HepG2 (cell line): ENCODE results near the gene CXCL17. TPM values are rescaled to one million over a fixed set of nuclear protein-coding genes. Genes with fewer than 3 reads are reported as not detected.

Experiments used
- CBFB ChIP-seq: sonication (generic); formaldehyde crosslinking; IDR thresholded peaks from 2 replicates; pipeline ENCODE4 v1.4.0; 2020; ENCODE audit warnings: missing genetic modification reagents
- CBX1 ChIP-seq: IDR thresholded peaks from one replicate; pipeline ENCODE4 v1.6.1; 2016; ENCODE audit warnings: antibody characterized with exemption, low read depth
- FOXK1 ChIP-seq: sonication (generic); formaldehyde crosslinking; IDR thresholded peaks from 2 replicates; pipeline ENCODE4 v1.4.0; 2020; ENCODE audit warnings: low read depth, missing genetic modification reagents, borderline replicate concordance
- FOXK2 ChIP-seq: fragments of 450-650 bp; IDR thresholded peaks from 2 replicates; pipeline ENCODE4 v1.6.1; 2016
- FOXP1 ChIP-seq, 2 experiments: fragments of 450-650 bp in 1 of 2; IDR thresholded peaks; 2 replicates each; pipeline ENCODE4 v1.6.1; 2017 to 2018; ENCODE audit warnings: antibody characterized with exemption in 1 of 2
- GATAD2A ChIP-seq: IDR thresholded peaks from 2 replicates; pipeline ENCODE4 v1.6.1; 2016
- HMG20A ChIP-seq: IDR thresholded peaks from 2 replicates; pipeline ENCODE4 v1.6.1; 2016; ENCODE audit warnings: borderline replicate concordance
- IRF2 ChIP-seq: IDR thresholded peaks from 2 replicates; pipeline ENCODE4 v1.6.1; 2018; ENCODE audit warnings: missing genetic modification reagents, missing compliant biosample characterization
- MED13 ChIP-seq: sonication (generic); formaldehyde crosslinking; IDR thresholded peaks from 2 replicates; pipeline ENCODE4 v1.5.0; 2020; ENCODE audit warnings: missing genetic modification reagents
- MTERF4 ChIP-seq: sonication (generic); formaldehyde crosslinking; IDR thresholded peaks from 2 replicates; pipeline ENCODE4 v1.8.0; 2023; ENCODE audit warnings: mild to moderate bottlenecking, missing genetic modification reagents
- MYC ChIP-seq: sonication (generic); formaldehyde crosslinking; IDR thresholded peaks from 2 replicates; pipeline ENCODE4 v1.9.0; 2021; ENCODE audit warnings: missing genetic modification reagents, borderline replicate concordance
- NFE2 ChIP-seq: sonication (generic); formaldehyde crosslinking; IDR thresholded peaks from 2 replicates; pipeline ENCODE4 v1.4.0; 2020; ENCODE audit warnings: missing genetic modification reagents
- NR1H2 ChIP-seq: sonication (generic); formaldehyde crosslinking; IDR thresholded peaks from 2 replicates; pipeline ENCODE4 v1.8.1; 2022; ENCODE audit warnings: low read depth, missing genetic modification reagents, borderline replicate concordance
- PATZ1 ChIP-seq: sonication (generic); formaldehyde crosslinking; IDR thresholded peaks from 2 replicates; pipeline ENCODE4 v1.4.0; 2020; ENCODE audit warnings: missing genetic modification reagents
- RAD21 ChIP-seq: fragments of 450-650 bp; formaldehyde crosslinking; IDR thresholded peaks from 2 replicates; pipeline ENCODE4 v1.5.0; 2020; ENCODE audit warnings: mild to moderate bottlenecking
- RELA ChIP-seq: sonication (generic); formaldehyde crosslinking; IDR thresholded peaks from 2 replicates; pipeline ENCODE4 v1.4.0; 2020; ENCODE audit warnings: missing genetic modification reagents
- STAG1 ChIP-seq: sonication (generic); formaldehyde crosslinking; IDR thresholded peaks from 2 replicates; pipeline ENCODE4 v1.4.0; 2020; ENCODE audit warnings: missing genetic modification reagents
- THAP11 ChIP-seq: IDR thresholded peaks from 2 replicates; pipeline ENCODE4 v1.6.1; 2016; ENCODE audit warnings: missing biosample characterization, missing genetic modification reagents
- YY1 ChIP-seq: IDR thresholded peaks from 2 replicates; pipeline ENCODE4 v1.6.1; 2011; ENCODE audit warnings: low read length, low read depth, moderate library complexity, mild to moderate bottlenecking; ENCODE audit not compliant: insufficient read depth, insufficient replicate concordance
- ZBTB38 ChIP-seq: sonication (generic); formaldehyde crosslinking; IDR thresholded peaks from 2 replicates; pipeline ENCODE4 v1.5.1; 2020; ENCODE audit warnings: mild to moderate bottlenecking, missing genetic modification reagents
- ZBTB7A ChIP-seq: sonication (generic); formaldehyde crosslinking; IDR thresholded peaks from 2 replicates; pipeline ENCODE4 v1.8.0; 2022; ENCODE audit warnings: mild to moderate bottlenecking, missing genetic modification reagents
- ZFP36L1 ChIP-seq: sonication (generic); formaldehyde crosslinking; IDR thresholded peaks from 2 replicates; pipeline ENCODE4 v1.8.0; 2022; ENCODE audit warnings: mild to moderate bottlenecking, missing genetic modification reagents, moderate library complexity
- ZNF3 ChIP-seq: IDR thresholded peaks from 2 replicates; pipeline ENCODE4 v1.7.0; 2017; ENCODE audit warnings: inconsistent platforms
- ZNF572 ChIP-seq: sonication (generic); formaldehyde crosslinking; IDR thresholded peaks from 2 replicates; pipeline ENCODE4 v1.5.1; 2020; ENCODE audit warnings: mild to moderate bottlenecking, missing genetic modification reagents
- ZNF703 ChIP-seq: sonication (generic); formaldehyde crosslinking; IDR thresholded peaks from 2 replicates; pipeline ENCODE4 v1.5.1; 2020; ENCODE audit warnings: missing genetic modification reagents, mild to moderate bottlenecking, moderate library complexity, borderline replicate concordance
- ZSCAN20 ChIP-seq: sonication (generic); formaldehyde crosslinking; IDR thresholded peaks from 2 replicates; pipeline ENCODE4 v1.4.0; 2020; ENCODE audit warnings: missing genetic modification reagents, mild to moderate bottlenecking, borderline replicate concordance
- ZSCAN25 ChIP-seq: sonication (generic); formaldehyde crosslinking; IDR thresholded peaks from 2 replicates; pipeline ENCODE4 v1.8.0; 2022; ENCODE audit warnings: mild to moderate bottlenecking, missing genetic modification reagents
- polyA plus RNA-seq, 8 experiments: library from polyadenylated mRNA; depleted of rRNA in 3 of 8; stranded (reverse) in 7 of 8; unstranded in 1 of 8; fragments of >200 nt; fragmentation: Illumina TruSeq in 4 of 8; extraction: Trizol in 4 of 8; gene quantifications; 2 replicates each; pipeline versions ENCODE4 v1.2.1 to v1.2.3, GENCODE V29; 2011 to 2016; ENCODE audit warnings: low read depth in 4 of 8, missing spikeins in 1 of 8, mixed read lengths in 1 of 8; ENCODE audit not compliant: insufficient read depth in 1 of 8
- total RNA-seq, 5 experiments: library from RNA; depleted of rRNA; stranded (reverse); fragments of >200 nt; fragmentation: Illumina TruSeq; extraction: Trizol; gene quantifications; 2 replicates each; pipeline ENCODE4 v1.2.3, GENCODE V29; 2016; ENCODE audit warnings: low read depth in 1 of 5
- TF ChIP-seq, protein P1 (sequence below): sonication (generic); formaldehyde crosslinking; IDR thresholded peaks from 2 replicates; pipeline ENCODE4 v1.4.0; 2020; ENCODE audit warnings: missing genetic modification reagents

Gene CXCL17
- total and polyA plus RNA-seq, 2 of the 13 experiments (the other 11 are each of a cell fraction or from before 2014, with no cell fraction given): 0.12 TPM; not detected in 1

DNA sequence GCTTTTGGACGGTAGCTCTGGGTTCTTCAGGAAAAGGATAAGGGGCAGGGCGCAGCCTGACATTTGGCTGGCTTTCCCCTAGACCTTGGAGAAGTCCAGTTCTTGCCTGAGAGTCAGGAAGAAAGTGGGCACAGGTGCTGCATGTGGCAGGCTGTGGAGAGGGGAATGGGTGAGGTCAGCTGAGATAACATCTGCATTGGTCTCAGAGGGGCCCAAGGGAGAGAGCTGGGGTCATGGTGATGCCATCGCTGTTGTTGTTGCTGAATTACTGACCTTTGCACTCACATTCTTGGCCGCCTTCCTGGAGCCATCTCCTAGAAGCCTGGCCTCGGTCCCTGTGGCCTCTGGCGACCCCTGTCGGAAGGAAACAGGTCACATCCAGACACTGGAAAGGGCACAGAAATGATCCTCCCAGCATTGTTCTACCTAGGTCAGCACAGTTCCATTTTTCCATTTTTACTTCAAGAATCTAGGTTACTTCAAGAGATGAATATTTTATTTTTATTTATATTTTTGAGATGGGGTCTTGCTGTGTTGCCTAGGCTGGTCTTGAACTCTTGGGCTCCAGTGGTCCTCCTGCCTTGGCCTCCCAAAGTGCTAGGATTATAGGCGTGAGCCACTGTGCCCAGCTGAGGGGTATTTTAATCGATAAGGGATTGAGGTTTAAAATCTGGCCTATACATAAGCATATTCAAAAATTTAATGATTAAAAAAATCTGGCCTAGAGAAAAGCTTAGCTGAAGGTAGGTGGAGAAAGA is 9.1 kb downstream of the CXCL17 start (continued):
- no peak for TF ChIP-seq YY1
- TF ChIP-seq FOXK2: 0 out of 2 replicates have a peak, but pooled peaks have one; percentile 14
- TF ChIP-seq GATAD2A (CRISPR knock-in tag): peak; percentile 94
- TF ChIP-seq STAG1 (CRISPR knock-in tag): peak; percentile 84
- peak; percentile 81 for TF ChIP-seq THAP11 (CRISPR knock-in tag)
- no peak for TF ChIP-seq NFE2 (CRISPR knock-in tag)
- peak; percentile 55; the same call in 1 of the 2 replicates for TF ChIP-seq ZNF3
- TF ChIP-seq ZNF703 (CRISPR knock-in tag): no peak
- peak; percentile 76; the same call in 1 of the 2 replicates for TF ChIP-seq HMG20A
- TF ChIP-seq MTERF4 (CRISPR knock-in tag): no peak
- no peak for TF ChIP-seq MED13 (CRISPR knock-in tag)
- no peak for TF ChIP-seq ZNF572 (CRISPR knock-in tag)
- no peak for TF ChIP-seq ZSCAN20
- peak; percentile 62 for TF ChIP-seq PATZ1 (CRISPR knock-in tag)
- TF ChIP-seq FOXK1 (CRISPR knock-in tag): peak; percentile 92; the same call in 1 of the 2 replicates
- no peak for TF ChIP-seq CBFB (CRISPR knock-in tag)
- peak; percentile 51; the same call in 1 of the 2 replicates for TF ChIP-seq ZBTB7A (CRISPR knock-in tag)
- no peak for TF ChIP-seq FOXP1 (IDR thresholded peaks at IDR 0.05)
- TF ChIP-seq FOXP1 (CRISPR knock-in tag; IDR thresholded peaks at IDR 0.05): peak; percentile 87
- peak; percentile 52; the same call in 1 of the 2 replicates for TF ChIP-seq MYC
- peak; percentile 90 for TF ChIP-seq IRF2 (CRISPR knock-in tag)
- TF ChIP-seq ZFP36L1 (CRISPR knock-in tag): peak; percentile 52; the same call in 1 of the 2 replicates
- TF ChIP-seq, protein P1, sequence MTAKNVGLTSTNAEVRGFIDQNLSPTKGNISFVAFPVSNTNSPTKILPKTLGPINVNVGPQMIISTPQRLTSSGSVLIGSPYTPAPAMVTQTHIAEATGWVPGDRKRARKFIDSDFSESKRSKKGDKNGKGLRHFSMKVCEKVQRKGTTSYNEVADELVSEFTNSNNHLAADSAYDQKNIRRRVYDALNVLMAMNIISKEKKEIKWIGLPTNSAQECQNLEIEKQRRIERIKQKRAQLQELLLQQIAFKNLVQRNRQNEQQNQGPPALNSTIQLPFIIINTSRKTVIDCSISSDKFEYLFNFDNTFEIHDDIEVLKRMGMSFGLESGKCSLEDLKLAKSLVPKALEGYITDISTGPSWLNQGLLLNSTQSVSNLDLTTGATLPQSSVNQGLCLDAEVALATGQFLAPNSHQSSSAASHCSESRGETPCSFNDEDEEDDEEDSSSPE (CRISPR knock-in tag): 0 out of 2 replicates have a peak, but pooled peaks have one; percentile 6
- no peak for TF ChIP-seq RELA (CRISPR knock-in tag)
- TF ChIP-seq ZBTB38 (CRISPR knock-in tag): 0 out of 2 replicates have a peak, but pooled peaks have one; percentile 20
- peak; percentile 88 for TF ChIP-seq RAD21 (CRISPR knock-in tag)
- peak; percentile 66 for TF ChIP-seq CBX1
- TF ChIP-seq ZSCAN25: peak; percentile 84
- TF ChIP-seq NR1H2 (CRISPR knock-in tag): no peak
